Upper lobe of left lung (tissue), 6 donors: ENCODE measurements around the gene GLIPR1. TPM values are rescaled to one million over a fixed set of nuclear protein-coding genes. Genes with fewer than 3 reads are reported as not detected.
"Not testable (repeated sequence)": the region's sequence is repeated elsewhere in the genome, so short reads cannot be mapped to it uniquely, and the experiment has no call there.

Experiments used
- ATAC-seq, 2 donors: fragments of 200-7000 bp; cut with Tn5 transposase; one replicate each; pipeline ENCODE4 v1.9.1; 2022; ENCODE audit warnings: mild to moderate bottlenecking in 2 of 2, moderate library complexity in 2 of 2; ENCODE audit not compliant: low FRiP score in 2 of 2
- DNase-seq, 2 donors: peaks; one replicate each; pipeline ENCODE4 v3.0.0-alpha.2; 2019 to 2020
- H3K27ac ChIP-seq, 4 donors: fragments of 200-600 bp; sonication (generic); one replicate each; pipeline ENCODE4 v1.5.1; 2016 to 2019
- H3K27me3 ChIP-seq, 4 donors: fragments of 200-600 bp; sonication (generic); one replicate each; pipeline ENCODE4 v1.5.1; 2017 to 2019
- H3K36me3 ChIP-seq, 4 donors: fragments of 200-600 bp; sonication (generic); one replicate each; pipeline ENCODE4 v1.5.1; 2016 to 2019
- H3K4me1 ChIP-seq, 4 donors: fragments of 200-600 bp; sonication (generic); one replicate each; pipeline ENCODE4 v1.5.1; 2018 to 2019
- H3K4me3 ChIP-seq, 4 donors: fragments of 200-600 bp; sonication (generic); one replicate each; pipeline ENCODE4 v1.5.1; 2017 to 2019; ENCODE audit warnings: mild to moderate bottlenecking in 2 of 4, moderate library complexity in 1 of 4
- H3K9me3 ChIP-seq, 4 donors: fragments of 200-600 bp; sonication (generic); one replicate each; pipeline ENCODE4 v1.5.1; 2018 to 2019
- CTCF ChIP-seq, 6 experiments: fragments of 450-650 bp in 4 of 6; fragments of 200-600 bp in 2 of 6; sonication (generic) in 2 of 6; IDR thresholded peaks; one replicate each; pipeline ENCODE4 v1.5.1; 2016 to 2019; ENCODE audit warnings: antibody characterized with exemption in 6 of 6
- EP300 ChIP-seq, 4 donors: sonication (generic); formaldehyde crosslinking; IDR thresholded peaks; one replicate each; pipeline ENCODE4 v1.5.1; 2017; ENCODE audit warnings: antibody characterized with exemption in 4 of 4, control low read depth in 2 of 4
- POLR2A ChIP-seq, 4 donors: fragments of 450-650 bp; IDR thresholded peaks; one replicate each; pipeline ENCODE4 v1.5.1; 2016 to 2017; ENCODE audit warnings: antibody characterized with exemption in 4 of 4, mild to moderate bottlenecking in 2 of 4
- POLR2AphosphoS5 ChIP-seq, 2 donors: sonication (generic); formaldehyde crosslinking; IDR thresholded peaks; one replicate each; pipeline ENCODE4 v1.5.1; 2017; ENCODE audit warnings: antibody characterized with exemption in 2 of 2
- WGBS, 2 donors: methylation state at CpG; one replicate each; pipeline ENCODE4 v1.1.5; 2017 to 2018; 5-methylcytosine and 5-hydroxymethylcytosine counted together
- total RNA-seq, 6 donors: library from RNA; depleted of rRNA in 4 of 6; stranded (reverse); fragments of >200 nt in 4 of 6; gene quantifications; one replicate each; pipeline versions ENCODE4 v1.1.0 to v1.2.1, GENCODE V29; 2016 to 2021
- donor health status: DM: no; HTN: no; CAD: no; lungs with moderate emphysema.
- donor health status: DM: no; HTN: yes; CAD: no; lungs with severe emphysema.

Gene GLIPR1
- total RNA-seq, 6 donors from 2014 or later, result 7.3 to 56.7 (median 15.7) TPM

- peak overlapping the region in 3 of 4 donors; percentile 59 to 83 (median 63) for H3K27ac ChIP-seq
- WGBS, 2 donors, result 57% methylated on average over 5 of the region's 5 CpGs
- H3K4me3 ChIP-seq, result no peak overlapping the region
- DNase-seq (peak in 1 of 2 donors; percentile 37), ATAC-seq (peak in 1 of 2 donors; percentile 48)
- TF ChIP-seq EP300 (IDR thresholded peaks at IDR 0.05) (no peak), POLR2AphosphoS5 (IDR thresholded peaks at IDR 0.05) (no peak), POLR2A (IDR thresholded peaks at IDR 0.05) (peak in 1 of 4 donors; percentile 20)
- no peaks in the 10 kb centered on the region for H3K36me3 ChIP-seq
- no peaks in the 10 kb centered on the region for H3K27me3 ChIP-seq
- H3K4me1 ChIP-seq, result peaks cover 2 to 21% (median 8%) of the 10 kb centered on the region in 4 donors
- H3K9me3 ChIP-seq, result no peaks in the 10 kb centered on the region
These were observed 2.3 kb upstream of the GLIPR1 start for GRCh38 chr12:75478116-75478794.

GRCh38 chr12:75479963-75480461 is 543 bp upstream of the GLIPR1 start:
- peaks cover 9 to 22% (median 16%) of the 10 kb centered on the region in 4 donors for H3K4me1 ChIP-seq
- no peaks in the 10 kb centered on the region for H3K27me3 ChIP-seq
- peak overlapping the region; percentile 73 to 84 (median 79) for H3K27ac ChIP-seq
- peak overlapping the region in 2 of 4 donors; percentile 47 to 51 for H3K4me3 ChIP-seq
- no peak for DNase-seq
- ATAC-seq, result peak in 1 of 2 donors; percentile 47
- H3K36me3 ChIP-seq, result no peaks in the 10 kb centered on the region
- 46 to 50% methylated on average over 2 of the region's 2 CpGs for WGBS, 2 donors
- H3K9me3 ChIP-seq, result no peaks in the 10 kb centered on the region
- TF ChIP-seq POLR2A (IDR thresholded peaks at IDR 0.05) (no peak), EP300 (IDR thresholded peaks at IDR 0.05) (no peak), CTCF (IDR thresholded peaks at IDR 0.05) (no peak), POLR2AphosphoS5 (IDR thresholded peaks at IDR 0.05) (no peak)

GRCh38 chr12:75481013-75481705 is 604 bp downstream of the GLIPR1 start:
- Histone ChIP-seq H3K27me3 (no peaks in the 10 kb centered on the region), H3K9me3 (no peaks in the 10 kb centered on the region), H3K36me3 (no peaks in the 10 kb centered on the region), H3K27ac (peak overlapping the region; percentile 73 to 84 (median 79)), H3K4me3 (peak overlapping the region; percentile 8 to 51 (median 39)), H3K4me1 (peaks cover 9 to 22% (median 16%) of the 10 kb centered on the region in 4 donors)
- TF ChIP-seq POLR2A (IDR thresholded peaks at IDR 0.05), result peak in 1 of 4 donors; percentile 18
- TF ChIP-seq POLR2AphosphoS5 (IDR thresholded peaks at IDR 0.05), result no peak
- 45 to 48% methylated on average over 5 of the region's 5 CpGs for WGBS, 2 donors
- no peak for DNase-seq
- ATAC-seq, result peak; percentile 7 to 58

GRCh38 chr12:75481774-75482173 is 1.2 kb downstream of the GLIPR1 start:
- DNase-seq (no peak), ATAC-seq (peak in 1 of 2 donors; percentile 14)
- H3K36me3 ChIP-seq, result no peaks in the 10 kb centered on the region
- H3K27ac ChIP-seq, result peak overlapping the region; percentile 73 to 84 (median 79)
- no peaks in the 10 kb centered on the region for H3K27me3 ChIP-seq
- H3K4me3 ChIP-seq, result peak overlapping the region; percentile 8 to 51 (median 39)
- 50 to 70% methylated on average over 4 of the region's 4 CpGs for WGBS, 2 donors
- peaks cover 9 to 22% (median 16%) of the 10 kb centered on the region in 4 donors for H3K4me1 ChIP-seq
- no peak for TF ChIP-seq CTCF (IDR thresholded peaks at IDR 0.05)
- no peak for TF ChIP-seq POLR2AphosphoS5 (IDR thresholded peaks at IDR 0.05)
- TF ChIP-seq EP300 (IDR thresholded peaks at IDR 0.05), result no peak
- no peak for TF ChIP-seq POLR2A (IDR thresholded peaks at IDR 0.05)
- H3K9me3 ChIP-seq, result no peaks in the 10 kb centered on the region

GRCh38 chr12:75482646-75483045 is 2.1 kb downstream of the GLIPR1 start:
- TF ChIP-seq POLR2A (IDR thresholded peaks at IDR 0.05), result no peak
- H3K4me3 ChIP-seq, result peak overlapping the region in 3 of 4 donors; percentile 31 to 51 (median 47)
- 17 to 29% methylated on average over 4 of the region's 4 CpGs for WGBS, 2 donors
- H3K4me1 ChIP-seq, result peaks cover 9 to 22% (median 16%) of the 10 kb centered on the region in 4 donors
- ATAC-seq, result no peak
- H3K9me3 ChIP-seq, result no peaks in the 10 kb centered on the region
- no peaks in the 10 kb centered on the region for H3K36me3 ChIP-seq
- no peak for DNase-seq
- H3K27me3 ChIP-seq, result no peaks in the 10 kb centered on the region
- H3K27ac ChIP-seq, result peak overlapping the region in 3 of 4 donors; percentile 30 to 83 (median 55)

- H3K9me3 ChIP-seq, result no peaks in the 10 kb centered on the region
- H3K4me3 ChIP-seq, result peak overlapping the region in 2 of 4 donors; percentile 47 to 51
- no peaks in the 10 kb centered on the region for H3K36me3 ChIP-seq
- H3K27me3 ChIP-seq, result no peaks in the 10 kb centered on the region
- 48 to 51% methylated on average over 2 of the region's 2 CpGs for WGBS, 2 donors
- DNase-seq (no peak), ATAC-seq (no peak)
- peaks cover 9 to 22% (median 16%) of the 10 kb centered on the region in 4 donors for H3K4me1 ChIP-seq
- TF ChIP-seq POLR2A (IDR thresholded peaks at IDR 0.05) (no peak), CTCF (IDR thresholded peaks at IDR 0.05) (no peak), EP300 (IDR thresholded peaks at IDR 0.05) (no peak)
- peak overlapping the region in 3 of 4 donors; percentile 30 to 83 (median 55) for H3K27ac ChIP-seq
These were observed 2.9 kb downstream of the GLIPR1 start for GRCh38 chr12:75483431-75483830.

- Histone ChIP-seq H3K4me1 (peaks cover 8 to 18% (median 16%) of the 10 kb centered on the region in 4 donors), H3K27ac (peak overlapping the region in 1 of 4 donors; percentile 5)
- not testable (repeated sequence) for H3K4me3 ChIP-seq, H3K9me3 ChIP-seq, H3K27me3 ChIP-seq, DNase-seq, H3K36me3 ChIP-seq, ATAC-seq
- WGBS, 2 donors, result 93% methylated on average over 2 of the region's 2 CpGs
These were observed 3.9 kb downstream of the GLIPR1 start for GRCh38 chr12:75484450-75484849.
